B cell (primary cell): Measurements from ENCODE around the gene SIGMAR1.

Source experiments
- EZH2 ChIP-seq: IDR thresholded peaks from 2 replicates; pipeline ENCODE4 v1.6.1; 2012; ENCODE audit warnings: borderline replicate concordance, low read depth, mild to moderate bottlenecking, moderate library complexity, low read length; ENCODE audit not compliant: insufficient read depth, poor library complexity, severe bottlenecking
- TF ChIP-seq, protein P1 (sequence below): fragments of 200-600 bp; IDR thresholded peaks from one replicate; pipeline ENCODE4 v1.8.0; 2022; ENCODE audit warnings: antibody characterized with exemption, mild to moderate bottlenecking

DNA sequence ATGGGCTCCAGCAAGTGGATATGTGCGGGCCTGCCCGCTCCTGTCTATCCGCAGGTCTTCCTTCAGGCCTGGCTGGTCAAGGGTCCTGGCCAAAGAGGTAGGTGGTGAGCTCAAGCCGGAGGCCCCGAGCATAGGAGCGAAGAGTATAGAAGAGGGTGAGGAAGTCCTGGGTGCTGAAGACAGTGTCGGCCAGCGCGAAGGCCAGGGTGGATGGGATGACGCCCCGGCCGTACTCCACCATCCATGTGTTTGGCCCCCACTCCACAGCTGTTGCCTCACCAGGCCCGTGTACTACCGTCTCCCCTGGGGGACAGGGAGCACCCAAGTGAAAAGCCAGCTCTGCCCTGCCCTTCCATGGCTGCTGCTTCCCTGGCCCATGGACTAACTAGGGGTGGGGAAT lies 2.0 kb downstream of the SIGMAR1 start:
- TF ChIP-seq, protein P1, sequence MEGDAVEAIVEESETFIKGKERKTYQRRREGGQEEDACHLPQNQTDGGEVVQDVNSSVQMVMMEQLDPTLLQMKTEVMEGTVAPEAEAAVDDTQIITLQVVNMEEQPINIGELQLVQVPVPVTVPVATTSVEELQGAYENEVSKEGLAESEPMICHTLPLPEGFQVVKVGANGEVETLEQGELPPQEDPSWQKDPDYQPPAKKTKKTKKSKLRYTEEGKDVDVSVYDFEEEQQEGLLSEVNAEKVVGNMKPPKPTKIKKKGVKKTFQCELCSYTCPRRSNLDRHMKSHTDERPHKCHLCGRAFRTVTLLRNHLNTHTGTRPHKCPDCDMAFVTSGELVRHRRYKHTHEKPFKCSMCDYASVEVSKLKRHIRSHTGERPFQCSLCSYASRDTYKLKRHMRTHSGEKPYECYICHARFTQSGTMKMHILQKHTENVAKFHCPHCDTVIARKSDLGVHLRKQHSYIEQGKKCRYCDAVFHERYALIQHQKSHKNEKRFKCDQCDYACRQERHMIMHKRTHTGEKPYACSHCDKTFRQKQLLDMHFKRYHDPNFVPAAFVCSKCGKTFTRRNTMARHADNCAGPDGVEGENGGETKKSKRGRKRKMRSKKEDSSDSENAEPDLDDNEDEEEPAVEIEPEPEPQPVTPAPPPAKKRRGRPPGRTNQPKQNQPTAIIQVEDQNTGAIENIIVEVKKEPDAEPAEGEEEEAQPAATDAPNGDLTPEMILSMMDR, result no peak
- TF ChIP-seq EZH2, result no peak
